ENCODE results near the gene PHF2.

PHF2 gene

DNA sequence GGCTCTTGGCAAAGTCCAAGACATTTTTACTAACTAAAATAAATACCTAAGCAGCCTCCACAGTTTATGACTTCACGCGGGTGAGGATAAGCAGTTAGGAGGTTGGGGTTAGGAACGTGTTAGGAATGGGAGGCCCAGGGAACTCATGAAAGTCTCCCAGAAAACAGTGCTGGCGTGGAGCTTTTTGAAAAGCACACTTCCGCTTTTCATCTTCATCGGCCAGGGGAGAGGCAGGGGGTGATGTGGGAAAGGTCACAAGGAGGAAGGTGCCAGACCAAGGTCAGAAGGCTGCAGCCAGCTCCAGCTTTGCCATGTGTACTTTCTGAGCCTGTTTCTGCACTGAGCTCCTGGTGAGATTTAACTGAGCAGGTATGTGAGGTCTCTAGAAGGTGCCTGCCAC, 149.0 kb downstream of the PHF2 start:
- TF ChIP-seq, protein P1, sequence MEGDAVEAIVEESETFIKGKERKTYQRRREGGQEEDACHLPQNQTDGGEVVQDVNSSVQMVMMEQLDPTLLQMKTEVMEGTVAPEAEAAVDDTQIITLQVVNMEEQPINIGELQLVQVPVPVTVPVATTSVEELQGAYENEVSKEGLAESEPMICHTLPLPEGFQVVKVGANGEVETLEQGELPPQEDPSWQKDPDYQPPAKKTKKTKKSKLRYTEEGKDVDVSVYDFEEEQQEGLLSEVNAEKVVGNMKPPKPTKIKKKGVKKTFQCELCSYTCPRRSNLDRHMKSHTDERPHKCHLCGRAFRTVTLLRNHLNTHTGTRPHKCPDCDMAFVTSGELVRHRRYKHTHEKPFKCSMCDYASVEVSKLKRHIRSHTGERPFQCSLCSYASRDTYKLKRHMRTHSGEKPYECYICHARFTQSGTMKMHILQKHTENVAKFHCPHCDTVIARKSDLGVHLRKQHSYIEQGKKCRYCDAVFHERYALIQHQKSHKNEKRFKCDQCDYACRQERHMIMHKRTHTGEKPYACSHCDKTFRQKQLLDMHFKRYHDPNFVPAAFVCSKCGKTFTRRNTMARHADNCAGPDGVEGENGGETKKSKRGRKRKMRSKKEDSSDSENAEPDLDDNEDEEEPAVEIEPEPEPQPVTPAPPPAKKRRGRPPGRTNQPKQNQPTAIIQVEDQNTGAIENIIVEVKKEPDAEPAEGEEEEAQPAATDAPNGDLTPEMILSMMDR (IDR thresholded peaks at IDR 0.05; ENCODE audit: insufficient read depth, missing control alignments), result no peak
- no peak for DNase-seq (ENCODE audit: insufficient read length, low spot score)
- no peak for FAIRE-seq

DNA sequence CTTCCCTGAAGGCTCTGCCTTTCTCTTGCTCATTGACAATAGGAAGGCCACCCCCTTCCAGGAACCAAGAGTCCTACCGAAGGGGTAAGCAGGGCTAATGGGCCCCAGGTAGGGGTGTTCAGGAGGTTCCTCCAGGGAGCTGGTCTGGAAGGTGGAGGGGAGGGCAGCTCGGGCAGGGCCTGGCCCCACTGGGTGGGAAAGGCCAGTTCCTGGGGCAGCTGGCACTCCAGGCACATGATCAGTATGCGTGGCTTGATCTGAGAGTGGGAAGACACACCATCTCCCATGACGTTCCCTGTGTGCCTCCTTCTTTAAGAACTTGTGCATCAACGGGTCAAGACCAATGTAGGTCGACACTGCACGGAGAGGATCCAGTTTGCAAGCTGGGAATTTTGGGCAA, 149.8 kb downstream of the PHF2 start:
- FAIRE-seq (no peak), DNase-seq (ENCODE audit: insufficient read length, low spot score) (no peak)
- TF ChIP-seq, protein P1 (IDR thresholded peaks at IDR 0.05; ENCODE audit: insufficient read depth, missing control alignments), result no peak

Data from D721Med (cell line).